Measurements from ENCODE around the gene SLX4IP.

- TF ChIP-seq CTCF (IDR thresholded peaks at IDR 0.05) (no peak), MYC (IDR thresholded peaks at IDR 0.05; ENCODE audit: borderline replicate concordance, low read length) (no peak), GATA3 (IDR thresholded peaks at IDR 0.05; ENCODE audit: borderline replicate concordance) (no peak), BHLHE40 (IDR thresholded peaks at IDR 0.05; ENCODE audit: low read depth, low read length) (no peak), KDM1A (IDR thresholded peaks at IDR 0.05; ENCODE audit: low read depth) (no peak), HDAC2 (IDR thresholded peaks at IDR 0.05) (no peak), RAD21 (conservative IDR thresholded peaks at IDR 0.05 in 1 of 2, IDR thresholded peaks at IDR 0.05 in 1 of 2) (no peak), CHD4 (IDR thresholded peaks at IDR 0.05; ENCODE audit: borderline replicate concordance) (no peak), ZFP36 (IDR thresholded peaks at IDR 0.05; ENCODE audit: borderline replicate concordance, partially characterized antibody) (no peak), USF2 (IDR thresholded peaks at IDR 0.05) (no peak), CHD2 (IDR thresholded peaks at IDR 0.05; ENCODE audit: low read length, partially characterized antibody) (no peak), NFE2L2 (conservative IDR thresholded peaks at IDR 0.05; ENCODE audit: low read length) (no peak), MAFK (IDR thresholded peaks at IDR 0.05; ENCODE audit: partially characterized antibody) (no peak)
Observed at GRCh38 chr20:10585308-10585707, 150.2 kb downstream of the SLX4IP start.
